CD4-positive, alpha-beta T cell (primary cell): ENCODE measurements around the gene ACAD8. TPM values are rescaled to one million over a fixed set of nuclear protein-coding genes. Genes with fewer than 3 reads are reported as not detected.

Source experiments
- ATAC-seq: fragments of 200-7000 bp; cut with Tn5 transposase; one replicate; pipeline ENCODE4 v1.10.0; 2022; ENCODE audit warnings: mild to moderate bottlenecking; ENCODE audit not compliant: poor library complexity
- CTCF ChIA-PET: fragments of 350-600 bp; sonication (Branson Sonifier 250); formaldehyde crosslinking; loops from one replicate; lab custom pipeline; 2021; ENCODE audit warnings: antibody characterized with exemption, inconsistent platforms; lab: Charles Lee
- POLR2A ChIA-PET: fragments of 350-600 bp; sonication (Branson Sonifier 250); formaldehyde crosslinking; loops from one replicate; lab custom pipeline; 2021; ENCODE audit warnings: antibody characterized with exemption, inconsistent platforms; lab: Charles Lee
- DNase-seq, 14 experiments: peaks; one replicate each; pipeline ENCODE4 v3.0.0-alpha.2; 2013 to 2020; ENCODE audit warnings: mixed read lengths in 2 of 14
- H3K27ac ChIP-seq, 2 donors: one replicate each; pipeline versions ENCODE4 v1.5.1 to v1.7.0; 2013; ENCODE audit warnings: low read length in 2 of 2, low read depth in 1 of 2, mild to moderate bottlenecking in 1 of 2
- H3K27me3 ChIP-seq, 2 experiments: 1 replicate in 1 of 2; 2 replicates in 1 of 2; pipeline versions ENCODE4 v1.6.1 to v1.7.0; 2013; ENCODE audit warnings: low read length in 2 of 2, control low read depth in 1 of 2, mild to moderate bottlenecking in 1 of 2, moderate library complexity in 1 of 2; ENCODE audit not compliant: insufficient read depth in 2 of 2, control insufficient read depth in 1 of 2
- H3K36me3 ChIP-seq: one replicate; pipeline ENCODE4 v1.6.1; 2013; ENCODE audit warnings: low read length, control low read depth; ENCODE audit not compliant: insufficient read depth
- H3K4me1 ChIP-seq: one replicate; pipeline ENCODE4 v1.6.1; 2013; ENCODE audit warnings: low read length, control low read depth; ENCODE audit not compliant: insufficient read depth
- H3K4me3 ChIP-seq: one replicate; pipeline ENCODE4 v1.5.1; 2013; ENCODE audit warnings: mild to moderate bottlenecking, low read length, moderate library complexity
- H3K9me3 ChIP-seq, 2 experiments: 1 replicate in 1 of 2; 2 replicates in 1 of 2; pipeline versions ENCODE4 v1.6.1 to v1.7.0; 2013; ENCODE audit warnings: low read length in 2 of 2, mild to moderate bottlenecking in 2 of 2, control low read depth in 1 of 2, moderate library complexity in 1 of 2; ENCODE audit not compliant: control insufficient read depth in 1 of 2, insufficient read depth in 1 of 2
- H3K27ac Mint-ChIP-seq: one replicate; pipeline ENCODE4 v1.8.0; 2020; ENCODE audit warnings: mixed read lengths
- H3K27me3 Mint-ChIP-seq: one replicate; pipeline ENCODE4 v1.8.0; 2021; ENCODE audit warnings: mixed read lengths
- H3K36me3 Mint-ChIP-seq: one replicate; pipeline ENCODE4 v1.8.0; 2021; ENCODE audit warnings: low read depth, mixed read lengths
- H3K4me1 Mint-ChIP-seq: one replicate; pipeline ENCODE4 v1.8.0; 2021; ENCODE audit warnings: low read depth, mixed read lengths
- H3K4me3 Mint-ChIP-seq: one replicate; pipeline ENCODE4 v1.8.0; 2020; ENCODE audit warnings: mild to moderate bottlenecking, mixed read lengths
- H3K9me3 Mint-ChIP-seq: one replicate; pipeline ENCODE4 v1.8.0; 2020; ENCODE audit warnings: mixed read lengths
- intact Hi-C, 2 experiments: fragments of 100-400 bp; cut with DNase I in 1 of 2; cut with micrococcal nuclease in 1 of 2; formaldehyde crosslinking; loops; one replicate each; pipeline versions ENCODE4 v1.15.1 to v1.9.0; 2023 to 2025; cut with DNase I, micrococcal nuclease
- total RNA-seq, 174 experiments: library from RNA in 2 of 174; stranded (reverse) in 2 of 174; gene quantifications; one replicate each; pipeline ENCODE4 v1.2.3 and lab custom pipeline; 2021 to 2026
- TF ChIP-seq, protein P1 (sequence below): fragments of 200-600 bp; IDR thresholded peaks from one replicate; pipeline ENCODE4 v1.8.0; 2022; ENCODE audit warnings: antibody characterized with exemption, mild to moderate bottlenecking

Gene ACAD8
- total RNA-seq, 2 experiments from 2014 or later: 15.0 to 16.3 TPM

GRCh38 chr11:134260983-134261382 lies 7.6 kb downstream of the ACAD8 start:
- no peak for DNase-seq
- ChIA-PET CTCF (interaction anchor here (3.2 kb wide), 1 partner anchor 14 kb away, joined by 23 read pairs; the partner anchor contains the start of gene GLB1L3), POLR2A (interaction anchor here (1.9 kb wide), 1 partner anchor 15 kb away, joined by 7 read pairs; the partner anchor contains the start of gene GLB1L3)
- Mint-ChIP-seq H3K4me3 (no peak overlapping the region), H3K9me3 (no peaks in the 10 kb centered on the region), H3K4me1 (no peaks in the 10 kb centered on the region), H3K27ac (no peak overlapping the region), H3K27me3 (no peaks in the 10 kb centered on the region), H3K36me3 (peaks cover 61% of the 10 kb centered on the region)
- no peak for ATAC-seq
- Histone ChIP-seq H3K9me3 (no peaks in the 10 kb centered on the region), H3K4me3 (no peak overlapping the region), H3K27ac (no peak overlapping the region), H3K27me3 (no peaks in the 10 kb centered on the region), H3K4me1 (no peaks in the 10 kb centered on the region), H3K36me3 (peaks cover 54% of the 10 kb centered on the region)
- intact Hi-C loops: no loop called here
- TF ChIP-seq, protein P1, sequence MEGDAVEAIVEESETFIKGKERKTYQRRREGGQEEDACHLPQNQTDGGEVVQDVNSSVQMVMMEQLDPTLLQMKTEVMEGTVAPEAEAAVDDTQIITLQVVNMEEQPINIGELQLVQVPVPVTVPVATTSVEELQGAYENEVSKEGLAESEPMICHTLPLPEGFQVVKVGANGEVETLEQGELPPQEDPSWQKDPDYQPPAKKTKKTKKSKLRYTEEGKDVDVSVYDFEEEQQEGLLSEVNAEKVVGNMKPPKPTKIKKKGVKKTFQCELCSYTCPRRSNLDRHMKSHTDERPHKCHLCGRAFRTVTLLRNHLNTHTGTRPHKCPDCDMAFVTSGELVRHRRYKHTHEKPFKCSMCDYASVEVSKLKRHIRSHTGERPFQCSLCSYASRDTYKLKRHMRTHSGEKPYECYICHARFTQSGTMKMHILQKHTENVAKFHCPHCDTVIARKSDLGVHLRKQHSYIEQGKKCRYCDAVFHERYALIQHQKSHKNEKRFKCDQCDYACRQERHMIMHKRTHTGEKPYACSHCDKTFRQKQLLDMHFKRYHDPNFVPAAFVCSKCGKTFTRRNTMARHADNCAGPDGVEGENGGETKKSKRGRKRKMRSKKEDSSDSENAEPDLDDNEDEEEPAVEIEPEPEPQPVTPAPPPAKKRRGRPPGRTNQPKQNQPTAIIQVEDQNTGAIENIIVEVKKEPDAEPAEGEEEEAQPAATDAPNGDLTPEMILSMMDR: no peak

DNA sequence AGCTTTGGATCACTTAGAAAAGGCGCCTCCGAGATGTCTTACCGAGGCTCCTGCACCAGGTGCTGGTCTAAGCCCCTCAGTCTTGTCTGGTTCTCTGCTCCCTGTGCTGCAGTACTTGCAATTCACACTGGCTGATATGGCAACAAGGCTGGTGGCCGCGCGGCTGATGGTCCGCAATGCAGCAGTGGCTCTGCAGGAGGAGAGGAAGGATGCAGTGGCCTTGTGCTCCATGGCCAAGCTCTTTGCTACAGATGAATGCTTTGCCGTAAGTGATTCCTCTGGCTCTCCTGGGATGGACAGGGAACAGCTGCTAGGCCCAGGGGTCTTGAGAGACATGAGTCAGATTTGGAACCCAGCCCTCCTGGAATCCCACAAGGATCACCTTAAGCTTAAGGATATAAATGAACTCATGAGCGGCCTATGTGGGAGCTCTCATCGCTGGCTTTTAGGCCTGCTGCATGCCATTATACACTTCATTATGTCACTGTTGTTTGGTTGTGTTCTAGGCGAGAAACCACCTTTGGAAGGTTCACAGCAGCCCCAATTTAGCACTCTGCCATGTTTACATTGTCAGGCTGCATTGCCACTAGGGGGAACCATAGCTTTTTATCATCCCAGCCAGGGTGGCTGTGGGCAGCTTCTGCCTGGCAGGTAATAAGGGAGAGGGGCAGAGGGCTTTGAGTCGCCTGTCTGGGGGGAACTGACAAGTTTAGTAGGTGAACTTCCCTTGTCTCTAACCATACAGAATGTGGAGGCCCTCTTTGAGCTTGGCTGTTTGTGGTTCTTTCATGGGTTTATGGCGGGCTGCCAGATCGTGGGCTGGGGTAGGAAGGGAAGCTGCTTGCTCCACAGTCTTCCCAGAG lies 8.5 kb downstream of the ACAD8 start:
- H3K36me3 Mint-ChIP-seq: peaks cover 53% of the 10 kb centered on the region
- peaks cover 7% of the 10 kb centered on the region for H3K4me1 Mint-ChIP-seq
- peak in 10 of 14 experiments; percentile 12 to 69 (median 24) for DNase-seq
- H3K27me3 Mint-ChIP-seq: no peaks in the 10 kb centered on the region
- CTCF ChIA-PET: interaction anchor here (0.7 to 3.2 kb wide), 7 partner anchors 8 to 55 kb away, joined by 3 to 23 read pairs (median 4); partner anchors contain the start of genes ACAD8, GLB1L3 and THYN1
- Histone ChIP-seq H3K9me3 (no peaks in the 10 kb centered on the region), H3K27me3 (no peaks in the 10 kb centered on the region), H3K4me3 (no peak overlapping the region), H3K27ac (no peak overlapping the region), H3K36me3 (peaks cover 54% of the 10 kb centered on the region), H3K4me1 (no peaks in the 10 kb centered on the region)
- H3K27ac Mint-ChIP-seq: no peak overlapping the region
- POLR2A ChIA-PET: interaction anchor here (1.0 to 1.9 kb wide), 3 partner anchors 8 to 37 kb away, joined by 4 to 7 read pairs (median 7); partner anchors contain the start of genes ACAD8, GLB1L3 and VPS26B
- H3K9me3 Mint-ChIP-seq: no peaks in the 10 kb centered on the region
- intact Hi-C loops: no loop called here
- H3K4me3 Mint-ChIP-seq: no peak overlapping the region
- peak; percentile 81 for ATAC-seq
- TF ChIP-seq, protein P1: peak; percentile 61

DNA sequence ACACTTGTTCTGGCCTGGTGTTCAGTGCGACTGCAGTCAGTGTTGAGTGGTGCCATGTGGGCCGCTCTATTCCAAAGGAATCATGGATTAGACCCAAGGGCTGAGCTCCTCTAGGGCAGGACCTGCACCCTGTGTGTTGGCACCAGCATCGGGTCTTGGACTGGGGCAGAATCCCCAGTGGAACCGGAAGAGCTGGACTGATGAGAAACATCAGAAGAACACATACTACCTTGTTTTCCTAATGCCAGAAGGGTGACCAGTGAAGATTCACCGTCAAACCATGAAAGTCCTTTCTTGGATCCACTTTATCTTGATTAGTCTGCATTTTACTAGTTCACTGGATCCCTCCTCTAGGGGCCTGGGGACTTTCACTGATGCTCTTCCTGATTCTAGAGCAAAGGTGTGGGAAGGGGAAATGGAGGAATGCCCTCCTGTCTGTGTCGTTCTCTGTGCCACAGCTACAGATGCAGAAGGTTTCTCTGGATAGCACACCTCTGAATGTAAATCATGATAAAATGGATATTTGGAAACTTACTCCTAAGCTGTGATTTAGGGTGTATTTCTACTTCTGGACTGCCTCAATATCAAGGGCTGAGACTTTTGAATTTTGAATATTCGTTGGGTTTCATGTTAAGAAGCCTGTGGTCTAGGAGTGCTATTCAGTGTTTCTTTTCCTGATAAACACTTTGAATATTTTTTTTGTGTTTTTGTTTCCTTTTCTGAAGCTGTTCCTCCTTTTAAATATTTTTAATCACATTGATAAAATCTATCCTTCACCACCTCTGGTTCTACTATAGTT lies 11.8 kb downstream of the ACAD8 start:
- CTCF ChIA-PET: interaction anchor here (3.6 kb wide), 1 partner anchor 11 kb away, joined by 14 read pairs; the partner anchor contains the start of gene GLB1L3
- no peaks in the 10 kb centered on the region for H3K27me3 ChIP-seq
- peaks cover 31% of the 10 kb centered on the region for H3K36me3 Mint-ChIP-seq
- H3K4me3 Mint-ChIP-seq: no peak overlapping the region
- peaks cover 6% of the 10 kb centered on the region for H3K4me1 ChIP-seq
- no peaks in the 10 kb centered on the region for H3K9me3 ChIP-seq
- H3K27ac ChIP-seq: no peak overlapping the region
- TF ChIP-seq, protein P1: no peak
- no peak overlapping the region for H3K4me3 ChIP-seq
- intact Hi-C loops: no loop called here
- H3K27ac Mint-ChIP-seq: no peak overlapping the region
- no peak for DNase-seq
- H3K36me3 ChIP-seq: peaks cover 31% of the 10 kb centered on the region
- ATAC-seq: no peak
- POLR2A ChIA-PET: no interaction called here
- H3K9me3 Mint-ChIP-seq: no peaks in the 10 kb centered on the region
- no peaks in the 10 kb centered on the region for H3K27me3 Mint-ChIP-seq
- peaks cover 11% of the 10 kb centered on the region for H3K4me1 Mint-ChIP-seq
